NCI-H2107 treated with DMSO at 0.1 percent for 48 hours (cell line): Measurements from ENCODE around the gene NETO2.
A peak's percentile ranks its signal among the peaks of the same experiment; 100 is the strongest.

Experiments used
- DNase-seq: peaks from one replicate; lab custom pipeline; 2025; ENCODE audit not compliant: unreplicated experiment; lab: John Stamatoyannopoulos, UW

NETO2 gene

GRCh38 chr16:47047524-47048203, 96.1 kb downstream of the NETO2 start:
- DNase-seq, result no peak

GRCh38 chr16:47046726-47047523, 96.8 kb downstream of the NETO2 start:
- no peak for DNase-seq

DNA sequence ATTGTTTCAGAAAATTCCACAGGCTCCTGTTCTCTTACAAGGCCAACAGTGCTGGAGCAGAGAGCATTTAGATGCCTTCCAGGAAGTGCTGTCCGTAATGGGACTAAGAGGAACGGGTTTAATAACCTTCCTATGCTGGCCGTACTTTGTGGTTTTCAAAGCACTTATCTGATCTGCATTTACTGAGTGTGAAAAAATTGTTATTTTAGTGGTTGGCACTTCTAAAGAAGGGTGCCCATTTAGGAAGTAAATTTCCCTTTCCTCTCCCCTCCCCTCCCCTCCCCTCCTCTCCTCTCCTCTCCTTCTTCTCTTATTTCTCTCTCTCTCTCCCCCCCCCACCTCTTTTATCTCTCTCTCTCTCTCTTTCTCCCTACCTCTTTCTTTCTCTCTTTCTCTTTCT, 98.3 kb downstream of the NETO2 start:
- DNase-seq, result peak; percentile 35

DNA sequence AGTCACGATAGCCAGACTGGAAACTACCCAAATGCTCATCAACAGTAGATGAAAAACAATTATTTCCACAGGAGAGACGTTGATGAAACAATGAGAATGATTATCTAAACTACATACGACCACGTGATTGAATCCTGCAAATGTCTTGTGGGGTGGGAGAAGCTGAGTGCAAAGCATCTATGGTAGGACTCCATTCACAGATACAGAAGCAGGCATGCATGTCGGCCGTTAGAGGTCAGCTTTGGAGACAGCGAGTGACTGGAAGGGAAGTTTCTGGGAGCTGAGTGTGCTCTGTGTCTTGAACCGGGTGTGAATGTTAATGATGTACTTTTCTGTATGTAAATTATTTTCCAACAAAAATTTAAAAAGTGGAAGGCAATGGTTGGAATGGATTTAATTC, 98.7 kb downstream of the NETO2 start:
- DNase-seq, result no peak

DNA sequence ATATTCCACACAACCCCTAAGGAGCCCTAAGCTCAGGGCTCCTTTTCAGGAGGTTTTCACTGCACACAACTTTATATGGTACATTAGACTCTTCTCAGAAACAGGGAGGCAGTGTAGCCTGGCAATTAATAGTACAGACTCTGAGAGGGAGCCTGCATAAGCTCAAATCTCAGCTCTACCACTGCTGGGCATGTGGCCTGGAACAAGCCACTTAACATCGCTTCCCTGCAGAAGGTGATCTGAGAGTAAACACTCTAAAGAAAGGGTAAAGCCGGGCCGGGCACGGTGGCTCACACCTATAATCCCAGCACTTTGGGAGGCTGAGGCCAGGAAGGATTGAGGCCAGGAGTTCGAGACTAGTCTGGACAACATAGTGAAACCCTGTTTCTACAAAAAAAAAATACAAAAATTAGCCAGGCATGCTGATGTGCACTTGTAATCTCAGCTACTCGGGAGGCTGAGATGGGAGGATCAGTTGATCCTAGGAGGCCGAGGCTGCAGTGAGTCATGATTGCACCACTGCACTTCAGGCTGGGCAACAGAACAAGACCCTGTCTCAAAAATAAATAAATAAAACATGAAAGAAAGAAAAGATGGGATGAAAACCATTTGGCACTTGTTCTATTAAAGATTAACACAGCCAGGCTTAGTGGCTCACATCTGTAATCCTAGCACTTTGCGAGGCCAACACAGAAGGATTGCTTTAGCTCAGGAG, 99.6 kb downstream of the NETO2 start:
- no peak for DNase-seq

DNA sequence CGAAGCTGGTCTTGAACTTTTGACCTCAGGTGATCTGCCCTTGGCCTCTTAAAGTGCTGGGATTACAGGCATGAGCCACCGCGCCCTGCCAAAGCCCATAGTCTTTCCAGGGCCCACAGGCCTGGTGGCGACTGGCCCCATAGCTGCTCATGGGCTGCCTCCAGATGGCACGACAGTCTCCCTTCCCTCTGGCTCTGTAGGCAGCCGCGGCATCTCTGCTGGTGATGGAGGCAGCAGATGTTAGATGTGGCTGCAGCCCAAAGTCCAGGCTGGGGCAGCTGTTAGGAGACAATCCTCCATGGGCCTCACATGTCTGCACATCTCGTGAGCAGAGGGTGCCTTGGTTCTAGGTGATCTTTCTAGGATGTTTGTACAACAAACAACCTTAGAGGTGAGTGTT, 100.5 kb downstream of the NETO2 start:
- DNase-seq, result no peak

- peak; percentile 17 for DNase-seq
Measured at GRCh38 chr16:47037746-47038458, 105.8 kb downstream of the NETO2 start.

GRCh38 chr16:47037396-47037745, 106.4 kb downstream of the NETO2 start:
- DNase-seq, result no peak

- no peak for DNase-seq
Measured at GRCh38 chr16:47036201-47036600, 107.5 kb downstream of the NETO2 start.

- DNase-seq, result no peak
Measured at GRCh38 chr16:47035436-47035835, 108.3 kb downstream of the NETO2 start.

- no peak for DNase-seq
Measured at GRCh38 chr16:47034455-47034854, 109.3 kb downstream of the NETO2 start.

GRCh38 chr16:47033176-47033575, 110.6 kb downstream of the NETO2 start:
- DNase-seq, result no peak

DNA sequence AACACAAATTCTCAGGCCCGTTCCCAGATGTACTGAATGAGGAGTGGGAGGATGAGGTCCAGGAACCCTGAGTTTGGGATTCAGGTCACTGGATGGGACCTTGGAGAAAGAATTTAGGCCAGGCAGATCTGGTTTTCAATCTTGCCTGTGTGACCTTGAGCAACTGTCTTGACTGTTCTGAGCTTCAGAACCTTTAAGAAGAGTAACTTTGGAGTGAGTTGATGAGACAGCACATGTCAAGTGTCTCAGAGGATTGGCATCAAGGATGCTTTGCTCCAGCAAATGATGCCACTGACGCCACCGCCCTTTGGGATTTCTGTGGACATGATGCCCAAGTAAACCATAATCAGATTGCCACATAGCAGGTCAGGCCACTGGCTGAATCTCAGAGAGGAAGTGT, 114.0 kb downstream of the NETO2 start:
- no peak for DNase-seq

- no peak for DNase-seq
Measured at GRCh38 chr16:47028767-47029377, 114.9 kb downstream of the NETO2 start.
